SK-N-SH treated with all-trans-retinoic acid at 6 μM for 48 hours (cell line): ENCODE measurements around the gene DIRAS1.

Experiments used
- ARNTL ChIP-seq: fragments of 450-650 bp; formaldehyde crosslinking; IDR thresholded peaks from 2 replicates; pipeline ENCODE4 v1.5.0; 2020; ENCODE audit warnings: low read depth, mild to moderate bottlenecking, moderate library complexity, borderline replicate concordance
- BACH2 ChIP-seq: fragments of 250-450 bp; sonication (Bioruptor Pico); IDR thresholded peaks from 2 replicates; pipeline ENCODE4 v1.9.0; 2021; ENCODE audit warnings: mild to moderate bottlenecking, borderline replicate concordance
- CSDC2 ChIP-seq: fragments of 250-450 bp; sonication (Bioruptor Pico); IDR thresholded peaks from 2 replicates; pipeline ENCODE4 v1.5.0; 2020; ENCODE audit warnings: mild to moderate bottlenecking, moderate library complexity
- GLIS3 ChIP-seq: fragments of 250-450 bp; sonication (Bioruptor Pico); IDR thresholded peaks from 2 replicates; pipeline ENCODE4 v1.5.0; 2020; ENCODE audit warnings: mild to moderate bottlenecking, moderate library complexity
- OSR1 ChIP-seq: fragments of 250-450 bp; sonication (Bioruptor Pico); IDR thresholded peaks from 2 replicates; pipeline ENCODE4 v1.8.0; 2022; ENCODE audit warnings: moderate library complexity, mild to moderate bottlenecking, inconsistent platforms
- PATZ1 ChIP-seq: fragments of 250-450 bp; sonication (Bioruptor Pico); IDR thresholded peaks from 2 replicates; pipeline ENCODE4 v1.8.0; 2020; ENCODE audit warnings: mild to moderate bottlenecking, moderate library complexity, borderline replicate concordance
- SNAI2 ChIP-seq: fragments of 250-450 bp; sonication (Bioruptor Pico); IDR thresholded peaks from 2 replicates; pipeline ENCODE4 v1.5.0; 2020; ENCODE audit warnings: mild to moderate bottlenecking, moderate library complexity
- ZNF70 ChIP-seq: fragments of 450-650 bp; formaldehyde crosslinking; IDR thresholded peaks from 2 replicates; pipeline ENCODE4 v1.5.0; 2020; ENCODE audit warnings: mild to moderate bottlenecking, moderate library complexity

DNA sequence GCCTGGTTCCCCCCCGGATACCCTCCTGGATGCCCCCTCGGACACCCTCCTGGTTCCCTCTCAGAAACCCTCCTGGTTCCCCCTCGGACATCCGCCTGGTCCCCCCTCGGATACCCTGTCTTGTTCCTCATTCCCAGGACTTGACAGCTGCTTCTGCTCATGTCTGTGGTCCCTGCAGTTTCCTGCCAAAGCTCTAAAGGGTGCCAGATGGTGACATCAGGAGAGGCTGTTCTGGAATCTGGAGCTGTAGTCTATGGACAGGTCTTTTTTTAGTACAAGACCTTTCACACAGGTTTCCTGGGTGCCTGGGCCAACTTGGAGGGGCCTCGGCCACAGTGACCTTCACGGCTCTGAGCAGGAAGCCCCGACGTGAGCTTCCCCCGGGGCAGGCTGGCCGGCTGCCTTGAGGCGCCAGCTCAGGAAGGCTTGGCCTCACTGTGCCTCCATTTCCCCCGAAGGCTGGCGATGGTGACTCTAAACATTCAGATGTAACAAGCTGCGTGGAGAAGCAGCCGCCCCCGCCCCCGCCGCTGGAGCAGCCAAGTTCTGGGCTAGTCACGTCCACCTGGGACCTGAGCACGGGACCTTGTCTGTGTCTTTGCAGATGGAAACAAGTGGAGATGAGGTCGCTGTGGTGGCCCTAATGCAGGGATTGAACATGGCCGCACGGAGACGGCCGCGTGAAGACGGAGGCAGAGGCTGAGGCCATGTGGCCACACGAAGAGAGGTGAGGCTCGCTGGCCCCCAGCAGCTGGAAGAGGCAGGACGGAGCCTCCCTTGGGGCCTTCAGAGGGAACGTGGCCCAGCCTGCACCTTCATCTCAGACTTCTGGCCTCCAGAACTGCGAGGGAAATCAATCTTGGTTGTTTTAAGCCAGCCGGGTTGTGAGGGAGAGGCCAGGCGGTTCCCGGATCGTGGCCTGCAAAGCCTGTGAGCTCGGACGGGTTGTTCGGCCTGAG is 49.2 kb upstream of the DIRAS1 start:
- no peak for TF ChIP-seq PATZ1 (CRISPR knock-in tag)
- no peak for TF ChIP-seq CSDC2
- TF ChIP-seq OSR1 (CRISPR knock-in tag): no peak
- no peak for TF ChIP-seq SNAI2 (CRISPR knock-in tag)
- no peak for TF ChIP-seq ZNF70 (CRISPR knock-in tag)
- no peak for TF ChIP-seq BACH2 (CRISPR knock-in tag)
- no peak for TF ChIP-seq GLIS3
- no peak for TF ChIP-seq ARNTL (CRISPR knock-in tag)
